GM23338 (cell line): ENCODE data around the gene PRMT7. TPM values are rescaled to one million over a fixed set of nuclear protein-coding genes. Genes with fewer than 3 reads are reported as not detected.

Experiments used
- ATAC-seq: fragments of 200-7000 bp; cut with Tn5 transposase; 3 replicates; pipeline ENCODE4 v1.9.1; 2020
- DNase-seq: peaks from one replicate; pipeline ENCODE4 v3.0.0-alpha.2; 2015; ENCODE audit warnings: low spot score
- H2AFZ ChIP-seq: fragments of 200-600 bp; sonication (generic); 2 replicates; pipeline ENCODE4 v1.8.0; 2016; ENCODE audit warnings: antibody characterized with exemption, mild to moderate bottlenecking, moderate library complexity
- H3F3A ChIP-seq: fragments of 200-600 bp; sonication (generic); replicated peaks from 2 replicates; pipeline ENCODE4 v1.8.0; 2017; ENCODE audit warnings: antibody characterized with exemption, mixed run types, low read depth
- H3K27ac ChIP-seq: fragments of 200-600 bp; sonication (generic); 2 replicates; pipeline ENCODE4 v1.6.1; 2016; ENCODE audit warnings: low read depth
- H3K27me3 ChIP-seq: fragments of 200-600 bp; sonication (generic); 2 replicates; pipeline ENCODE4 v1.8.0; 2016; ENCODE audit warnings: mild to moderate bottlenecking, mixed run types, moderate library complexity; ENCODE audit not compliant: insufficient read depth
- H3K36me3 ChIP-seq: fragments of 200-600 bp; sonication (generic); 2 replicates; pipeline ENCODE4 v1.8.0; 2016; ENCODE audit warnings: mild to moderate bottlenecking; ENCODE audit not compliant: insufficient read depth
- H3K4me1 ChIP-seq: fragments of 200-600 bp; sonication (generic); 2 replicates; pipeline ENCODE4 v1.8.0; 2016; ENCODE audit warnings: mild to moderate bottlenecking, moderate library complexity; ENCODE audit not compliant: insufficient read depth
- H3K4me2 ChIP-seq: fragments of 200-600 bp; sonication (generic); 2 replicates; pipeline ENCODE4 v1.7.1; 2017; ENCODE audit warnings: mixed run types
- H3K4me3 ChIP-seq: fragments of 200-600 bp; sonication (generic); 2 replicates; pipeline ENCODE4 v1.6.1; 2016; ENCODE audit warnings: mixed run types
- H3K79me2 ChIP-seq: fragments of 200-600 bp; sonication (generic); replicated peaks from 2 replicates; pipeline ENCODE4 v1.8.0; 2017; ENCODE audit warnings: mild to moderate bottlenecking; ENCODE audit not compliant: insufficient read depth
- H3K9me2 ChIP-seq: fragments of 200-600 bp; sonication (generic); 2 replicates; pipeline ENCODE4 v1.8.0; 2017; ENCODE audit not compliant: insufficient read depth
- H4K20me1 ChIP-seq: fragments of 200-600 bp; sonication (generic); replicated peaks from 2 replicates; pipeline ENCODE4 v1.8.0; 2017; ENCODE audit warnings: mild to moderate bottlenecking; ENCODE audit not compliant: insufficient read depth
- H3K27ac Mint-ChIP-seq: 2 replicates; pipeline ENCODE4 v1.8.0; 2020; ENCODE audit warnings: inconsistent platforms, mild to moderate bottlenecking, moderate library complexity, mixed read lengths
- H3K27me3 Mint-ChIP-seq: 3 replicates; pipeline ENCODE4 v1.8.0; 2022; ENCODE audit warnings: low read depth, mild to moderate bottlenecking, moderate library complexity, mixed read lengths, inconsistent platforms; ENCODE audit not compliant: insufficient read depth, poor library complexity
- H3K36me3 Mint-ChIP-seq: 3 replicates; pipeline ENCODE4 v1.8.0; 2021; ENCODE audit warnings: low read depth, mild to moderate bottlenecking, inconsistent platforms, moderate library complexity, mixed read lengths
- H3K4me1 Mint-ChIP-seq: 3 replicates; pipeline ENCODE4 v1.8.0; 2020; ENCODE audit warnings: mild to moderate bottlenecking, inconsistent platforms, mixed read lengths
- H3K4me3 Mint-ChIP-seq: 3 replicates; pipeline ENCODE4 v1.8.0; 2021; ENCODE audit warnings: moderate library complexity, mild to moderate bottlenecking, inconsistent platforms, mixed read lengths
- H3K9me3 Mint-ChIP-seq: 3 replicates; pipeline ENCODE4 v1.8.0; 2020; ENCODE audit warnings: moderate library complexity, mild to moderate bottlenecking, inconsistent platforms, mixed read lengths
- CREB1 ChIP-seq: fragments of 250-450 bp; sonication (Bioruptor Pico); IDR thresholded peaks from 2 replicates; pipeline ENCODE4 v1.5.0; 2020; ENCODE audit warnings: low read depth, mild to moderate bottlenecking, moderate library complexity
- EZH2 ChIP-seq: fragments of 200-600 bp; sonication (generic); IDR thresholded peaks from one replicate; pipeline ENCODE4 v1.8.0; 2017; ENCODE audit warnings: antibody characterized with exemption, mild to moderate bottlenecking, low read depth; ENCODE audit not compliant: unreplicated experiment
- EZH2phosphoT487 ChIP-seq: fragments of 200-600 bp; sonication (generic); IDR thresholded peaks from one replicate; pipeline ENCODE4 v1.8.1; 2018; ENCODE audit warnings: antibody characterized with exemption; ENCODE audit not compliant: unreplicated experiment
- JUNB ChIP-seq: IDR thresholded peaks from one replicate; pipeline ENCODE4 v1.6.1; 2016; ENCODE audit warnings: antibody characterized with exemption; ENCODE audit not compliant: unreplicated experiment
- NANOG ChIP-seq: IDR thresholded peaks from 2 replicates; pipeline ENCODE4 v1.6.1; 2016; ENCODE audit warnings: antibody characterized with exemption, borderline replicate concordance
- POLR2AphosphoS5 ChIP-seq: IDR thresholded peaks from 2 replicates; pipeline ENCODE4 v1.6.1; 2016; ENCODE audit warnings: antibody characterized with exemption, low read depth
- STAT1 ChIP-seq: IDR thresholded peaks from one replicate; pipeline ENCODE4 v1.6.1; 2016; ENCODE audit warnings: antibody characterized with exemption; ENCODE audit not compliant: unreplicated experiment
- ZNF114 ChIP-seq: fragments of 250-450 bp; sonication (Bioruptor Pico); IDR thresholded peaks from 2 replicates; pipeline ENCODE4 v1.5.0; 2020; ENCODE audit warnings: mild to moderate bottlenecking, moderate library complexity
- ZNF331 ChIP-seq: fragments of 250-450 bp; sonication (Bioruptor Pico); IDR thresholded peaks from 2 replicates; pipeline ENCODE4 v1.5.0; 2020; ENCODE audit warnings: low read depth, mild to moderate bottlenecking, moderate library complexity
- polyA plus RNA-seq: library from polyadenylated mRNA; unstranded; fragments of >200 nt; fragmentation: Nextera tagmentation; extraction: Ambion mirVana; gene quantifications from 2 replicates; pipeline ENCODE4 v1.2.1, GENCODE V29; 2016
- total RNA-seq: library from RNA; depleted of rRNA; stranded (reverse); fragments of >200 nt; shearing (Covaris generic); gene quantifications from 2 replicates; pipeline ENCODE4 v1.2.3, GENCODE V29; 2014
- TF ChIP-seq, protein P1 (sequence below): IDR thresholded peaks from one replicate; pipeline ENCODE4 v1.6.1; 2018; ENCODE audit warnings: antibody characterized with exemption; ENCODE audit not compliant: unreplicated experiment
- TF ChIP-seq, protein P2 (sequence below), 2 experiments: fragments of 200-600 bp in 1 of 2; sonication (generic) in 1 of 2; conservative IDR thresholded peaks; 2 replicates each; pipeline versions ENCODE4 v1.5.1 to v1.6.1; 2016 to 2017; ENCODE audit warnings: antibody characterized with exemption in 2 of 2, low read depth in 2 of 2, mild to moderate bottlenecking in 2 of 2, moderate library complexity in 1 of 2
- TF ChIP-seq, protein P3 (sequence below): IDR thresholded peaks from 2 replicates; pipeline ENCODE4 v1.6.1; 2016; ENCODE audit warnings: antibody characterized with exemption

Gene PRMT7
- total and polyA plus RNA-seq, 2 experiments from 2014 or later = 20.2 to 65.3 TPM

DNA sequence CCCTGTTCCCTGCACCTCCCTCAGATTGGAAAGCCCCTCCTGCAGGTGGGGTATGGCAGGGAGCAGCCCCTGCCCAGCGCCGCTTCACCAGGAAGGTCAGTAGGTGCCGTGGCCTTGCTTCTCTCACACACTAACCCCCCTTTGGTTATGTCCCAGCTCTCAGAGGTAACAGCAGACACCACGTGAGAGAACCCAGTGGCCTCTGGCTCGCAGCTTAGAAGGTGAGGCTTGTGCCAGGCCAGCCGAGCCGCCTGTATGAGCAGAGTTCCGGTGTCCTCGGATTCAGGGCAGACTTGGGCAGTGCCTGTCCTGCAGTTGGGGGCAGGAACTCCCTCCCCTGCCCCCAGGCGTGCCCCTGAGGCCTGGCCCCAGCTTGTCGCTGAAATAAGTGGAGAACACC, 47.1 kb downstream of the PRMT7 start (continued):
- TF ChIP-seq CREB1 (CRISPR knock-in tag) (no peak), EZH2 (no peak), STAT1 (no peak), ZNF331 (CRISPR knock-in tag) (no peak), ZNF114 (CRISPR knock-in tag) (no peak), EZH2phosphoT487 (no peak), NANOG (no peak)
- TF ChIP-seq, protein P1, sequence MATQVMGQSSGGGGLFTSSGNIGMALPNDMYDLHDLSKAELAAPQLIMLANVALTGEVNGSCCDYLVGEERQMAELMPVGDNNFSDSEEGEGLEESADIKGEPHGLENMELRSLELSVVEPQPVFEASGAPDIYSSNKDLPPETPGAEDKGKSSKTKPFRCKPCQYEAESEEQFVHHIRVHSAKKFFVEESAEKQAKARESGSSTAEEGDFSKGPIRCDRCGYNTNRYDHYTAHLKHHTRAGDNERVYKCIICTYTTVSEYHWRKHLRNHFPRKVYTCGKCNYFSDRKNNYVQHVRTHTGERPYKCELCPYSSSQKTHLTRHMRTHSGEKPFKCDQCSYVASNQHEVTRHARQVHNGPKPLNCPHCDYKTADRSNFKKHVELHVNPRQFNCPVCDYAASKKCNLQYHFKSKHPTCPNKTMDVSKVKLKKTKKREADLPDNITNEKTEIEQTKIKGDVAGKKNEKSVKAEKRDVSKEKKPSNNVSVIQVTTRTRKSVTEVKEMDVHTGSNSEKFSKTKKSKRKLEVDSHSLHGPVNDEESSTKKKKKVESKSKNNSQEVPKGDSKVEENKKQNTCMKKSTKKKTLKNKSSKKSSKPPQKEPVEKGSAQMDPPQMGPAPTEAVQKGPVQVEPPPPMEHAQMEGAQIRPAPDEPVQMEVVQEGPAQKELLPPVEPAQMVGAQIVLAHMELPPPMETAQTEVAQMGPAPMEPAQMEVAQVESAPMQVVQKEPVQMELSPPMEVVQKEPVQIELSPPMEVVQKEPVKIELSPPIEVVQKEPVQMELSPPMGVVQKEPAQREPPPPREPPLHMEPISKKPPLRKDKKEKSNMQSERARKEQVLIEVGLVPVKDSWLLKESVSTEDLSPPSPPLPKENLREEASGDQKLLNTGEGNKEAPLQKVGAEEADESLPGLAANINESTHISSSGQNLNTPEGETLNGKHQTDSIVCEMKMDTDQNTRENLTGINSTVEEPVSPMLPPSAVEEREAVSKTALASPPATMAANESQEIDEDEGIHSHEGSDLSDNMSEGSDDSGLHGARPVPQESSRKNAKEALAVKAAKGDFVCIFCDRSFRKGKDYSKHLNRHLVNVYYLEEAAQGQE = no peak

DNA sequence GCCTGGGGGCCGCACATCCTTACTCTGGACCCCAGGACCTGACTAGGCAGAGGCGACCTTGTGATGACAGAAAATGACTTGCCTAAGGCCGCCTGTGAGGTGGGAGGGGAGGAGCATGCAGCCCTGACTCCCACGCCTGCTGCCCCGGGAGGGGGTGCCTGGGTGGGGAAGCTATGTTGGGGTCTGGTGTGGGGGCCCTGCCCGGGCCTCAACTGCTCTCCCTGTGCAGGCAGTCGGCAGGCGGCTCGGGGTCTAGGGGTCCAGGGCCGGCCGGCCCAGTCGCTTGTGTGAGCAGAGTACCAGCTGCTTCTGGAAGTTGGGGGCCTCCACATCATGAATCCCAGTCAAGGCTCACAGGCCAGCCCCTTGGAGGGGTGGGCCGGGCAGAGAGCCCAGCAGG, 48.1 kb downstream of the PRMT7 start:
- Mint-ChIP-seq H3K36me3 (peaks cover 15% of the 10 kb centered on the region), H3K9me3 (no peaks in the 10 kb centered on the region), H3K27me3 (peaks cover 7% of the 10 kb centered on the region), H3K4me1 (peaks cover 9% of the 10 kb centered on the region), H3K27ac (no peak overlapping the region), H3K4me3 (no peak overlapping the region)
- H2AFZ ChIP-seq = no peak overlapping the region
- H3K4me2 ChIP-seq = no peak overlapping the region
- TF ChIP-seq NANOG (no peak), ZNF114 (CRISPR knock-in tag) (no peak), ZNF331 (CRISPR knock-in tag) (no peak), EZH2phosphoT487 (no peak), JUNB (no peak), POLR2AphosphoS5 (no peak), CREB1 (CRISPR knock-in tag) (no peak), EZH2 (no peak), STAT1 (no peak)
- TF ChIP-seq, protein P1 = no peak
- TF ChIP-seq, protein P2, sequence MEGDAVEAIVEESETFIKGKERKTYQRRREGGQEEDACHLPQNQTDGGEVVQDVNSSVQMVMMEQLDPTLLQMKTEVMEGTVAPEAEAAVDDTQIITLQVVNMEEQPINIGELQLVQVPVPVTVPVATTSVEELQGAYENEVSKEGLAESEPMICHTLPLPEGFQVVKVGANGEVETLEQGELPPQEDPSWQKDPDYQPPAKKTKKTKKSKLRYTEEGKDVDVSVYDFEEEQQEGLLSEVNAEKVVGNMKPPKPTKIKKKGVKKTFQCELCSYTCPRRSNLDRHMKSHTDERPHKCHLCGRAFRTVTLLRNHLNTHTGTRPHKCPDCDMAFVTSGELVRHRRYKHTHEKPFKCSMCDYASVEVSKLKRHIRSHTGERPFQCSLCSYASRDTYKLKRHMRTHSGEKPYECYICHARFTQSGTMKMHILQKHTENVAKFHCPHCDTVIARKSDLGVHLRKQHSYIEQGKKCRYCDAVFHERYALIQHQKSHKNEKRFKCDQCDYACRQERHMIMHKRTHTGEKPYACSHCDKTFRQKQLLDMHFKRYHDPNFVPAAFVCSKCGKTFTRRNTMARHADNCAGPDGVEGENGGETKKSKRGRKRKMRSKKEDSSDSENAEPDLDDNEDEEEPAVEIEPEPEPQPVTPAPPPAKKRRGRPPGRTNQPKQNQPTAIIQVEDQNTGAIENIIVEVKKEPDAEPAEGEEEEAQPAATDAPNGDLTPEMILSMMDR (conservative IDR thresholded peaks at IDR 0.05; ENCODE audit: low read depth in 2 of 2) = no peak
- TF ChIP-seq, protein P3, sequence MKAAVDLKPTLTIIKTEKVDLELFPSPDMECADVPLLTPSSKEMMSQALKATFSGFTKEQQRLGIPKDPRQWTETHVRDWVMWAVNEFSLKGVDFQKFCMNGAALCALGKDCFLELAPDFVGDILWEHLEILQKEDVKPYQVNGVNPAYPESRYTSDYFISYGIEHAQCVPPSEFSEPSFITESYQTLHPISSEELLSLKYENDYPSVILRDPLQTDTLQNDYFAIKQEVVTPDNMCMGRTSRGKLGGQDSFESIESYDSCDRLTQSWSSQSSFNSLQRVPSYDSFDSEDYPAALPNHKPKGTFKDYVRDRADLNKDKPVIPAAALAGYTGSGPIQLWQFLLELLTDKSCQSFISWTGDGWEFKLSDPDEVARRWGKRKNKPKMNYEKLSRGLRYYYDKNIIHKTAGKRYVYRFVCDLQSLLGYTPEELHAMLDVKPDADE = no peak
- no peak overlapping the region for H3K4me3 ChIP-seq
- no peaks in the 10 kb centered on the region; the same call in none of the 2 replicates for H4K20me1 ChIP-seq
- H3K27me3 ChIP-seq = no peaks in the 10 kb centered on the region
- no peaks in the 10 kb centered on the region for H3K79me2 ChIP-seq
- no peaks in the 10 kb centered on the region for H3K9me2 ChIP-seq
- DNase-seq = no peak
- H3K27ac ChIP-seq = no peak overlapping the region
- H3K4me1 ChIP-seq = no peaks in the 10 kb centered on the region
- H3F3A ChIP-seq = no peaks in the 10 kb centered on the region
- H3K36me3 ChIP-seq = no peaks in the 10 kb centered on the region; the same call in 1 of the 2 replicates
- ATAC-seq = no peak
